VCaP (cell line): Measurements from ENCODE around the gene MLC1.
A peak's percentile ranks its signal among the peaks of the same experiment; 100 is the strongest.

ENCODE experiments used
- H3K27ac ChIP-seq: fragments of 450-650 bp; 2 replicates; pipeline ENCODE4 v1.5.1; 2017
- TF ChIP-seq, protein P1 (sequence below): fragments of 450-650 bp; conservative IDR thresholded peaks from 2 replicates; pipeline ENCODE4 v1.5.1; 2017; ENCODE audit warnings: mild to moderate bottlenecking, moderate library complexity

MLC1 gene

DNA sequence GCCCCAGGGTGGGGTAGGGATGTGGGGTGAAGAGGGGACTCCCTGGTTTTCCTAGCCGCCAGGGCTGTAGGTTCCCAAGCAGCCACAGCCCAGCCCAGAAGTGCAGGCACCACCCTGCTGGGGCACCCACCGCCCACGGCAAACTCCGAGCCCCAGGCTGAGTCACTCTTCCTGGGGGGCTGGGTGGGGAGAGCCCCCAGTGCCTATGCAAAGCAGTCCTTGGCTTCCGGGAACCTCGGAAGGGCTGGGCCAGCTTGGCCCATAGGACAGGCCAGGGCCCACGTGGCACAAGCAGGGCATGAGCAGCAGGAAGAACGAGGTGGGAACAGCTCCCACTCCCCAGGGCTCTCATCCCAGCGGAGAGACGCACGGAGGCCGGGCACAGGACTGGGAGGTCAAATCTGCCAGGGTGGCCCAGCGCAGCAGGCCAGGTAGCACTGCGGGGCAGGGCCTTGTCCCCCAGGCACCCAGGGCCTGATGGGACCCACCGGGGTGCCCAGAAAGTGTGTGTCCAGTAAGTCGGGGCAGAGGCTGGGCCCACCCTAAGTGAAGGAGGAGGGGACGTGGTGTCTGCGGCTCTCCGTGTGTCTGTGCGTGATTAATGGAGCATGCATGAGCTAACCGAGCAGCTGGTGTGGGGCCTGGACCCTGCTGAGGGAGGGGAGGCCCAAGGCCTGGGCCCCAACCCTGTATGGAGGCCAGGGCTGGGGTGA, 68.1 kb downstream of the MLC1 start:
- TF ChIP-seq, protein P1, sequence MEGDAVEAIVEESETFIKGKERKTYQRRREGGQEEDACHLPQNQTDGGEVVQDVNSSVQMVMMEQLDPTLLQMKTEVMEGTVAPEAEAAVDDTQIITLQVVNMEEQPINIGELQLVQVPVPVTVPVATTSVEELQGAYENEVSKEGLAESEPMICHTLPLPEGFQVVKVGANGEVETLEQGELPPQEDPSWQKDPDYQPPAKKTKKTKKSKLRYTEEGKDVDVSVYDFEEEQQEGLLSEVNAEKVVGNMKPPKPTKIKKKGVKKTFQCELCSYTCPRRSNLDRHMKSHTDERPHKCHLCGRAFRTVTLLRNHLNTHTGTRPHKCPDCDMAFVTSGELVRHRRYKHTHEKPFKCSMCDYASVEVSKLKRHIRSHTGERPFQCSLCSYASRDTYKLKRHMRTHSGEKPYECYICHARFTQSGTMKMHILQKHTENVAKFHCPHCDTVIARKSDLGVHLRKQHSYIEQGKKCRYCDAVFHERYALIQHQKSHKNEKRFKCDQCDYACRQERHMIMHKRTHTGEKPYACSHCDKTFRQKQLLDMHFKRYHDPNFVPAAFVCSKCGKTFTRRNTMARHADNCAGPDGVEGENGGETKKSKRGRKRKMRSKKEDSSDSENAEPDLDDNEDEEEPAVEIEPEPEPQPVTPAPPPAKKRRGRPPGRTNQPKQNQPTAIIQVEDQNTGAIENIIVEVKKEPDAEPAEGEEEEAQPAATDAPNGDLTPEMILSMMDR, result no peak

DNA sequence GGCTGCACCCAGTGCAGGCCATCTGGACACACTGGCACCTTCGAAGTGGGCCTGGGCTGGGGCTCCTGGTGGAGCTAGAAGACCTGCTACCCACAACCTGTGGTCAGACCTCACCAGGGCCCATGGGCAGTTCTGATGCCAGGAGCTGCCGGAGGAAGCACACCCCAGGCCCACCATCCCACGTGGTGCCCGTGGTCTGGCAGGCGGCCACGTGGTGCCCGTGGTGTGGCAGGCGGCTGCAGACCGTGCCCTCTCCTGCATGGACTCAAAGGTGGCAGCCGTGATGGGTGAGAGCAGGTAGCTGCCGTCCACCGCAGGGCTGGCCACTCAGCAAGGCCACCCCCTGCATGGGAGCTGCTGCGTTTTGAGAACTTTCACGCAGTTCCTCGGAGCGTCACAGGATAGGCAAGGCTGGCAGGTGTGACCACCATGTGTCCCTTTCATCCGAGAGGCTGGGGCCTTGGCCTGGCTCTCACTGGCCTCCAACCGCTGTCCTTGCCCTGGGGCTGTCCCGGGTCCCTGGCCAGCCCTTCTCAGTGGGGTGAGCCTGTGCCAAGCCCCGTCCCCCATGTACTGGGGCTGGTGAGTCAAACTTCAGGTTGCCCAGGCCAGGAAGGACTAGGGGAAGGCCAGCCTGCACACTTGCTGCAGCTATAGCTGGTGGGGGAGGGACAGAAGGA, 68.8 kb downstream of the MLC1 start:
- TF ChIP-seq, protein P1, result no peak
- H3K27ac ChIP-seq, result no peak overlapping the region

More for the DNA sequence above, 68.1 kb downstream of the MLC1 start:
- no peak overlapping the region for H3K27ac ChIP-seq

DNA sequence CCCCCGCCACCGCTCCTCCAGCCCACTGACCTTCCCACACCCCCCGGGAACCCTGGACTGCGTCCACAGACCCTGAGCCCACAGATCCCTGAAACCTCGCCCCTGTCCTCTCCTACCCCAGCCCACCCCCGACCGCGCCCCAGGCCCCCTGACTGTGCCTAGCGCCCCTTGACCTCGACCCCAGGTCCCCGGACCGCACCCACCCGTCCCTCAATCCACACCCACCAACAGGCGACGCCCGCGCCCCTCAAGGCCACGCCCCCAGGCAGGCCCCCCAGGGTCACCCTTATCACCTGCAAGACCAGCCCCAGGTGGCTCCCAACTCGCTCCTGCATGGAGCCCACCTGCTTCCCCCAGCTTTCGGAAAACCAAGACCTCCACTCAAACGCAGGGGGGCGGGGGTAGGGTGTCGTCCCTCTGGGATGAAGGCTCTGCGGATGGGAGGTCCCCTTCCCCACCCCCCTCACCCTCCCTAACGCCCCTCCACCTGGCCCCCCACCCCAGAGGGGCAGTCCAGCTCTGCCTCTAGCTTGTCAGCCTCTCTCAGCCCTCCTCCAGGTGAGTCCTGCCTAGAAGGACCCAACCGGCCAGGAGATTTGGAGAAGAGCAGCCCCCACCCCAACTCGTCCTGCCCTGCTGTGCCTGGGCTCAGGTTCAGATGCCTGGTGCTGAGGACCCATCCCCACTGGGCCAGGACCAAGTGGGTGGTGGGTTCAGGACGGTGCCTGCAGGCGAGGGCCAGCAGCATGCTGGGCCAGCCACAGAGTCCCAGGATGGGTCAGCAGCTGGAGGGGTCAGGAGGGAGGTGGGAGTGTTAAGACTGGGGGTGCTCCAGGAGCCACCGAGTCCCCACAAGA, 69.5 kb downstream of the MLC1 start:
- no peak overlapping the region for H3K27ac ChIP-seq
- TF ChIP-seq, protein P1, result no peak

DNA sequence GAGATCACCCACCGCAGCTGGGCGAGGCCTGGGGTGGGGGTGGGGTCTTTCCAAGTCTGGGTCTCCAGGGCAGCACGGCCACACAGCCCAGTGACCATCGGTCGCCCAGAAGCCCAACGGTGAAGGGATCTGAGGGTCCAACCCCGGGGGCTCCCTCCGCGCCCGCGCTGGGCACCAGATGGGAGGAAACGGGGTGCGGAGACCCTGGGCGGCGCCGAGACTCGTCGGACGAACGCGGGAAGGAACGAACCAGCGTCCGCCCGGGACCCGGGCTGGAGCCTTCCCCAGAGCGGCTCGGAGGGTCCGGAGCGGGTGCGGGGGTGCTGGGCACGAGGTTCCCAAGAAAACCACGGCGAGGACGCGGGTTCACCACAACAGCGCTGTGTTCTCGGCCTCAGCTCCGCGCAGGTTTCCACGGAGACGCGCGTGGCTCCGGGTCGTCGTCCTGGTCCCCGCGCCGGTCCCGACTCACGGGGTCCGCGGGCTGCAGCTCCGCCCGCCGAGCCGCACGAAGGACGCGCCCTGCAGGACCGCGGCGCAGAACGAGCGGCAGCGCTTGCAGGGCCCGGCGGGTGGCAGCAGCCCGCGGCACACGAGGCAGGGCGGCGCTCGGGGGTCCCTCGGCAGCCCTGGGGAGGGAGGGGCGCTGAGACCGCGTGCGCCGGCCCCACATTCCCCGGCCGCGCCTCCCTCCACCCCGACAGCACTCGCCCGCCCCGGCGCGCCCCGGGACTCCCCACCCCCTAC, 70.4 kb downstream of the MLC1 start:
- TF ChIP-seq, protein P1, result 0 out of 2 replicates have a peak, but pooled peaks have one; percentile 11
- H3K27ac ChIP-seq, result no peak overlapping the region

DNA sequence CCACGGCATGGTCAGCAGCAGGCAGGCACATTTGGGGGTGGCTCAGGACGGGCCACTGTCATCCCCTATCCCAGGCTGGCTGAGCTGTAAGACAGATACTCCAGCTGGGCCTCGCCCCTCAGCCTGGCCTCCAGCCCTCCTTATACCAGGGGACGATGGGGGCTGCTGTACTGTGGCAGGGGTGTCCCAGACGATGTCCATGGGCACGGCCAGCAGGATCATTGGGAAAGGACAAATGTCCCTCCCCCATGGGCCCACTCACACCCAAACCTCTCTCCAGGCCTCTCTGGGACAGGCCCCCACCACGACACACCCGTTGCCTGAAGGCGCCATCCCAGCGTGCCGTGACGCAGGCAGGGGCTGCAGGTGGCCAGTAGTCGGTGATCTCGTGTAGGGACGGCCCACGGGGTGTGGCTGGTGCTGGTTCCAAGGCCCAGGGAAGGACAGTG, 71.1 kb downstream of the MLC1 start:
- H3K27ac ChIP-seq, result no peak overlapping the region
- TF ChIP-seq, protein P1, result no peak

DNA sequence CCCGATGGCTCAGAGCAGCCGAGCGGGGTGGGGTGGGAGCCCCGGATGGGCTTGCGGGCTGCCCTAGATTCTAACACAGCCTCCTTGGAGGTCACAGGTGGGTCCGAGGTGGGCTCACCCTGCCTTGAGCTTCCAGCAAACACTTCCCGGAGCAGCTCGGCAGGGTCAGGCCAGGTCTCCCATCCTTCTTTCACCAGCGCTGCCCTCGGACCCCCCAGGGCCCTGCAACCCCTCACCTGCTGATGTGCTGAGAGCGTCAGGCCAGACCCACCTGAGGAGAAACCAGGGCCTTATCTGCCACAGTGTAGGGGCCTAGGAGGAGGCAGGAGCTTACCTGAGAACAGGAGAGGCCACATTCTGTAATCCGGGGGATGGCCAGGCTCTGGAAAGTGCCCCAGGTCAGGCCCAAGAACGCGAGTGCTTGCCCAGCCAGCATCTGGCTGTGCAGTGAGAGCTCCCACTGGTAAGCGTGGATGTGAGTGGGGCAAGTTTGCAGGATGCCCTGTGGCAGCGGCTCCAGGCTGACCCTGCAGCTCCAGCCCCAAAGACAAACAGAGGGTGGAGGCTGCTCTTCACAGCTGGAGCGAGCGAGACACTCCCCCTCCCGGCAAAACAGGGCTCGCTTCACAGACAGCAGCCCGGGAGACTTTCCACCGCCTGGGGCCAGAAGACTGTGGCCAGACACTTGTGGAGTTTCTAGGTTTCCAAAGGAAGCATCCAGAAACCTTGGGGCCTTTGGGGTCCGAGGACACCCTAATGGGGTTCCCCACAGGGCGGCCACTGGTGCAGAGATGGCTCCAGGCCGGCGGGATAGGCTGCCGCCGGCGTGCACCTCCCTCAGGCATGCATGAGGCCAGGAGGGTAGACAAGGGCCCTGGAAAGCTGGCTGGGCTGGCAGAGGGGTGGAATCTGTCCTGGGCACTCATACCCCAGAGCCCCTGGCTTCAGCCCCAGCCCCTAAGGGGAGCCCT, 72.7 kb downstream of the MLC1 start, which contains the start of gene IL17REL:
IL17REL (minus strand) TSS at position 555 of the 971 bp plus-strand sequence; CDS start at position 436, 119 bp downstream.
- TF ChIP-seq, protein P1, result no peak
- H3K27ac ChIP-seq, result no peak within 1 kb of the TSS
